Esophagus (tissue), 2 donors: ENCODE results near the gene BICDL1. TPM values are rescaled to one million over a fixed set of nuclear protein-coding genes. Genes with fewer than 3 reads are reported as not detected.
A peak's percentile ranks its signal among the peaks of the same experiment; 100 is the strongest.

Experiments used
- H3K27ac ChIP-seq, 2 donors: one replicate each; pipeline ENCODE4 v1.5.1; 2013; ENCODE audit warnings: low read depth in 2 of 2, mild to moderate bottlenecking in 2 of 2, inconsistent platforms in 1 of 2, low read length in 1 of 2, moderate library complexity in 1 of 2
- H3K27me3 ChIP-seq, 2 donors: one replicate each; pipeline ENCODE4 v1.6.1; 2013; ENCODE audit warnings: low read length in 2 of 2, control low read depth in 1 of 2, mild to moderate bottlenecking in 1 of 2; ENCODE audit not compliant: insufficient read depth in 2 of 2, control insufficient read depth in 1 of 2
- H3K36me3 ChIP-seq, 2 donors: one replicate each; pipeline ENCODE4 v1.6.1; 2013; ENCODE audit warnings: low read length in 1 of 2; ENCODE audit not compliant: control insufficient read depth in 2 of 2, insufficient read depth in 2 of 2
- H3K4me1 ChIP-seq, 2 donors: one replicate each; pipeline ENCODE4 v1.6.1; 2013; ENCODE audit warnings: low read length in 1 of 2; ENCODE audit not compliant: control insufficient read depth in 2 of 2, insufficient read depth in 2 of 2
- H3K4me3 ChIP-seq, 2 donors: one replicate each; pipeline ENCODE4 v1.5.1; 2013; ENCODE audit warnings: low read length in 2 of 2, mild to moderate bottlenecking in 2 of 2, low read depth in 1 of 2, moderate library complexity in 1 of 2
- H3K9me3 ChIP-seq, 2 donors: one replicate each; pipeline ENCODE4 v1.6.1; 2013; ENCODE audit warnings: mild to moderate bottlenecking in 2 of 2, low read depth in 1 of 2, low read length in 1 of 2, moderate library complexity in 1 of 2; ENCODE audit not compliant: control insufficient read depth in 2 of 2, insufficient read depth in 1 of 2
- WGBS, 2 donors: extraction: QIAGEN DNeasy Blood & Tissue Kit; methylation state at CpG; one replicate each; pipeline ENCODE4 v1.1.7; 2013; 5-methylcytosine and 5-hydroxymethylcytosine counted together
- polyA plus RNA-seq, 2 donors: library from polyadenylated mRNA; stranded (reverse); fragments of 200-250 nt; gene quantifications; one replicate each; pipeline ENCODE4 v1.2.3, GENCODE V29; 2013
- donor health status: healthy with polysubstance abuse.
- donor health status: Bipolar disorder and iron deficiency.

Gene BICDL1
- polyA plus RNA-seq, 2 donors, result 34.5 to 54.7 TPM

DNA sequence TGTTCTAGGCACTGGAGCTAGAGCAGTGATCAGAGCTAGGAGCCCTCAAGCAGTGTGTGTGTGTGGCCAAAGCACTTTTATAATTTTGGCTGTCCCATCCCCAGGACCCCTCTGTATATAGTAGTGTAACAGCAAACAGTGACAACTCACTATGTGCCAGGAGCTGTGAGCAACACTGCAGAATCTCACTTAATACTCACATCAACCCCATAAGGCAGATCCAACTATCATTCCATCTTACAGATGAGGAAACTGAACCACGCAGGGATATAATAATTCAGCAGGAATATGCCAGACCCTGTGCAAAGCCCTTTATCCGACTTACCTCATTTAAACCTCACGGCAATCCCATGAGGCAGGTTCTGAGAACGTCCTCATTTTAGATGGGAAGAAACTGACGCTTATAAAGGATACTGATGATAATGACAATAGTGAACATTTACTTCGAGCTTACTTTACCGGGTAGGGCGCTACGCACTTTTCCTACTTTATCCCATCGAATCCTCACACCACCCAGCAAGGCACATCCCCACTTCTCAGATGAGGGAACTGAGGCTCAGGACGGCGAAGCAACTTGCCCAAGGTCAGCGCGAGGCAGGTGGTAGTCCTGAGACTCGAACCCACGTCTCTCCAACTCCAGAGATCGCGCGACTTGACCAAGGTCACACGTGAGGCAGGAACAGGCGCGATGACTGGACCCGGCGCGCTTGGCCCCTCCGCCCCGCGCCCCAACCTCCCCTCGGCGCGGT, 126.8 kb downstream of the BICDL1 start:
- Histone ChIP-seq H3K9me3 (no peaks in the 10 kb centered on the region), H3K4me3 (peak overlapping the region; percentile 80 to 92), H3K27me3 (no peaks in the 10 kb centered on the region), H3K36me3 (peaks cover 0 to 7% of the 10 kb centered on the region in 2 donors), H3K27ac (peak overlapping the region; percentile 98), H3K4me1 (peaks cover 3 to 14% of the 10 kb centered on the region in 2 donors)
- WGBS, 2 donors, result 13 to 16% methylated on average over 27 to 31 of the region's 31 CpGs

DNA sequence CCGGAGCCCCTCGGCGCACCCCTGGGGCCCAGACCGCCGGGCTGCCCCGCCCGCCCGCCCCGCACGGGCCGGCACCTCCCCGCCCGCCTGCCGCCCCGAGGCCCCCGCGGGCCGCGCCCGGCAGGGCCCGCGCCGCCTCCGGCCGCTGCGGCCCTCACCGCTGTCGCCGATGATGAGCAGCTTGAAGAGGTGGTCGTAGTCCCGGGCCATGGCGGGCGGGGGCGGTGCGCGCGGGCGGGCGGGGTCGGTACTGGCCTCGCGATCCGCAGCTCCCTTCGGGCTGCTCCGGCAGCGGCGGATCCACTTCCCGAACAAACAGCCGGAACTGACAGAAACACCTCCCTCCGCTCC, 127.4 kb downstream of the BICDL1 start, which contains the start of gene RAB35:
TSS of gene RAB35 (minus strand) at position 313 of the 351 bp plus-strand sequence. CDS start at position 210, 103 bp downstream.
- H3K4me3 ChIP-seq, result peak within 1 kb of the TSS; percentile 80 to 92
- H3K27ac ChIP-seq, result peak within 1 kb of the TSS; percentile 98
- peaks cover 0 to 7% of the 10 kb centered on the region in 2 donors for H3K36me3 ChIP-seq
- peaks cover 0 to 14% of the 10 kb centered on the region in 2 donors for H3K4me1 ChIP-seq
- 0% methylated on average over 8 to 50 of the region's 50 CpGs for WGBS, 2 donors
- no peaks in the 10 kb centered on the region for H3K27me3 ChIP-seq
- no peaks in the 10 kb centered on the region for H3K9me3 ChIP-seq

DNA sequence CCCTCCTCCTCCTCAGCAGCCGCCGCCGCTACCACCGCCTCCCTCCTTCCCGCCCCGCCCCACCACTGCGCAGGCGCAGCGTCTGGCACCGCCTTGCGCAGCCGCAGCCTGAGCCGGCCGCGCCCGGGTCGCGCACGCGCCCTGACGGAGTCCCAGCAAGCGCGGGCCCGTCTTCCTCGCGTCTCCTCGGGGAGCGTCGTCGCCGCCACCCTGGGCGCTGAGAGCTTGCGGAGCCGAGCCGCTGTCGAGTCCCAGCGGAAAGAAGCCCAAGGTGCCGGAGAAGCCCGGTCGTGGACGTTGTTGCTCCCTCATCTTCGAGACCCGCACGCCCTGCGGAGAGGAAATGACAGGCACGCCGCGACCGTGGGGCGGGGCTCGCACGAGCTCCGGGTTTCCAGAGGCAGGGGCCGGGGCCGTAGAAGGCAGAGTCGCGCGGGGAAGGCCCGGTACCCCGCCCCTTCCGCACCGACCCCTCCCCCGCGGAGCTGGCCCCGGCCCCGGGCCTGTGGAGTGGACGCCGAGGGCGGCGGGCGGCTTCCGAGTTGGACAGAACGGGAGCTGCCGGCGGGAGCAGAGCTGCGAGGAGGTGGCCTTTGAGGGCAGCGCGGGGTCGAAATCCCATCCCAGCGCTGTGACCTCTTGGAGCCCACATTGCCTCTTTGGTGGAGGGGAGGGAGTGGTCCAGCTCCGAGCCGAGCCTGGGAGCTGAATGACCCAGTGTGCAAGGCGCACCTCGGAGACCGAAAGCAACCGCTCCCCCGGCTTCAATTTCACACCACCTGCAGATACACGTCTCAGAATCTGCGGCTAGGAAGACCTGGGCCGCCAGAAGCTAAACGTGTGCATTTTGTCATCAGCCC, 128.0 kb downstream of the BICDL1 start:
- WGBS, 2 donors, result 0% methylated on average over 84 to 91 of the region's 91 CpGs
- peaks cover 0 to 14% of the 10 kb centered on the region in 2 donors for H3K4me1 ChIP-seq

DNA sequence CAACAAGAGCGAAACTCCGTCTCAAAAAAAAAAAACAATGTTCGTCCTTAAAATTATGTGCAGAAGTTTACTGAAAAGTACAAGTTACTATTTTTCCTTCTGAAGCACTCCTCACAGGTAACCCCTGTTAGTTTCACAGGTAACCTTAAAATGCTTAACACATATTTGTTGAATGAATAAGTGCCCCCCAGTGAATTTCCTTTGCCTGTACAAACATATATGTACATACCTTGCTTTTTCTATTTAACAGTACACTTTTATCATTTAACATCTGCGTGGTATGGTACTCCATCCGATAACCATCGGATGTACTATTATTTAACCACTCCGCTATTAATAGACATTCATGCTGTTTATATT, 128.9 kb downstream of the BICDL1 start:
- peaks cover 0 to 7% of the 10 kb centered on the region in 2 donors for H3K36me3 ChIP-seq
- peak overlapping the region; percentile 35 to 98 for H3K27ac ChIP-seq
- no peaks in the 10 kb centered on the region for H3K27me3 ChIP-seq
- WGBS, 2 donors, result 20 to 26% methylated on average over 7 of the region's 7 CpGs
- peak overlapping the region; percentile 80 to 92 for H3K4me3 ChIP-seq
- H3K9me3 ChIP-seq, result no peaks in the 10 kb centered on the region
- peaks cover 0 to 14% of the 10 kb centered on the region in 2 donors for H3K4me1 ChIP-seq

More for the DNA sequence above, 128.0 kb downstream of the BICDL1 start:
- H3K9me3 ChIP-seq, result no peaks in the 10 kb centered on the region
- H3K27me3 ChIP-seq, result no peaks in the 10 kb centered on the region
- H3K4me3 ChIP-seq, result peak overlapping the region; percentile 80 to 92
- H3K36me3 ChIP-seq, result peaks cover 0 to 7% of the 10 kb centered on the region in 2 donors
- H3K27ac ChIP-seq, result peak overlapping the region; percentile 98

DNA sequence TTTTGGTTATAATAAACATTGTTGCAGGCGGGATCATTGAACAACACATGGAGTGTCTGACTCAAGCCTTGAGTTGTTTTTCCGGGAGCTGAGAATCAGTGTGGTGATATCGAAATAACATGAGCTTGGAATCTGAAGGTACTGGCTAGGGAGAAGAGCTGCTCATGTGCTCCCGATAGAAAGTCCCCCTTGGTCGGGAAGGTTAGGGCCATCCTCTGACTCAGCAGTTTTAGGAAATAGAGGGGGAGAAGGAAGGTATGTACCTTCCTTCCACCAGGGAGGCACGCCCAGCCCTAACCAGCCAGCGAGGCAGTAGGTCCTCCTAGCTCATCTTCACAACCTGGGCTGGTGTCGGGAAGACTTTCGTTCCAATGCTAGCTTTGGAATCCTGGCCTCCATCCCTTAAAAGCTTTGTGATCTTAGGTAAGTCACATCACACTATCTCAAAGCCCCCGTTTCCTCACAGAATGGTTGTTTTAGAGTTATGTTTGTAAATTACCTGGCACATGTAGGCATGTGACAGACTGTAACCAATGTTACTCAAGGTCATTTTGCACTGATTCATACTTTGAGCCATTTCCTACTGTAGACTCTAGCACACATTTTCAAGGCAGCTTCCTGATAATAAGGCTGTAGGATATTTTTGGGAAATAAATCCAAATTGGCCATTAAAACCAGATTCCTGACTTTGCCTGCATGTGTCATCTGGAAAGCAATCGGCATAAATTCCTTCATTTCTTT, 129.5 kb downstream of the BICDL1 start:
- WGBS, 2 donors, result 44 to 53% methylated on average over 11 of the region's 11 CpGs
- peaks cover 0 to 16% of the 10 kb centered on the region in 2 donors for H3K4me1 ChIP-seq
- peak overlapping the region; percentile 35 to 92 for H3K4me3 ChIP-seq
- no peaks in the 10 kb centered on the region for H3K9me3 ChIP-seq
- peaks cover 0 to 7% of the 10 kb centered on the region in 2 donors for H3K36me3 ChIP-seq
- peak overlapping the region; percentile 35 to 91 for H3K27ac ChIP-seq
- no peaks in the 10 kb centered on the region for H3K27me3 ChIP-seq

DNA sequence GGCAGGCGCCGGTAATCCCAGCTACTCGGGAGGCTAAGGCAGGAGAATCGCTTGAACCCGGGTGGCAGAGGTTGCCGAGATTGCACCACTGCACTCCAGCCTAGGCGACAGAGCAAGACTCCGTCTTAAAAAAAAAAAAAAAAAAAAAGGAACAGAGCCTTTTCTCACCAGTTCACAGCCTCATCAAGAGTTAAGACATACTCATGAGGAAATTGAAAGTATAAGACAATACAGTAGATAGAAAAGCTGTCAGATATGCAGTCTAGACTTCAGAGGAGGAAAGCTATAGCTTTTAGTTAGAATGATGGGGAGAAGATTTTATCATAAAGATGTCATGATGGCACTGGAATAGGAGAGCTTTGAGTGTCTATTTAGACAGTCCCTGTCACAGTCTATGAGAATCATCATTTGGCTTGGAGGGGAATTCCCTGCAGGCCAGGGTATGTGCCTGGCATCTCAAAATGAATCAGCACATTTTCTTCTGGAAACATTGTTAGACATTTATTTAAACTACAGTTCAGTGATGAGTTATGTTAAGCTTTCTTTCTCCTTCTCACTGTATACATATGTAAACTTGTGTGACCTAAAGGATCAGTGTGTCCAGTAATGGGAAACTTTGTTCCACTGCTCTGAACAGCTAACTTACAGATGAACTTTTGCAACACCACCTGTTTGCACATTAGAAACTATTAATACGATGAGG, 130.4 kb downstream of the BICDL1 start:
- Histone ChIP-seq H3K9me3 (no peaks in the 10 kb centered on the region), H3K27me3 (no peaks in the 10 kb centered on the region), H3K4me3 (no peak overlapping the region), H3K4me1 (peaks cover 0 to 15% of the 10 kb centered on the region in 2 donors), H3K36me3 (peaks cover 0 to 1% of the 10 kb centered on the region in 2 donors), H3K27ac (peak overlapping the region in 1 of 2 donors; percentile 53)
- 77 to 82% methylated on average over 9 of the region's 9 CpGs for WGBS, 2 donors

DNA sequence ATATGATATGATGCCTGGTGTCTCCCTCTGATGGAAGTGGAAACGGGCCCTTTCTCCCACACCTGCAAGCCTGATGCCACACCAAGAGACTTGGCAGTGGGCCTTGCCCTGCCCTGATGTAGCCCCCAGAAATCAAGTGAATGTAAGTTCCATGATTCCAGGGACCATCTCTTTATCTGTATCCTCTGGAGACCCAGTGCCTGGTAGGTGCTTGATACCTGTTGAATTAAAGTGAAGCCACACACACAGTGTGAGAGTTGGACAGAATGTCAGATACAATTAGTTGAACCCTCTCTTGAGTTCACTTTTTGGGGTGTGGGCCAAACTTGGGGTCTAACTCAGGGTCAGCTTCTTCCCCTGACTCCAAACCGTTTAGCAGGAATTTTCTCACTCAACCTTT, 132.3 kb downstream of the BICDL1 start:
- Histone ChIP-seq H3K4me3 (no peak overlapping the region), H3K27ac (no peak overlapping the region), H3K4me1 (peaks cover 0 to 6% of the 10 kb centered on the region in 2 donors), H3K27me3 (no peaks in the 10 kb centered on the region), H3K9me3 (no peaks in the 10 kb centered on the region), H3K36me3 (no peaks in the 10 kb centered on the region)
- 66 to 71% methylated on average over 2 of the region's 2 CpGs for WGBS, 2 donors

DNA sequence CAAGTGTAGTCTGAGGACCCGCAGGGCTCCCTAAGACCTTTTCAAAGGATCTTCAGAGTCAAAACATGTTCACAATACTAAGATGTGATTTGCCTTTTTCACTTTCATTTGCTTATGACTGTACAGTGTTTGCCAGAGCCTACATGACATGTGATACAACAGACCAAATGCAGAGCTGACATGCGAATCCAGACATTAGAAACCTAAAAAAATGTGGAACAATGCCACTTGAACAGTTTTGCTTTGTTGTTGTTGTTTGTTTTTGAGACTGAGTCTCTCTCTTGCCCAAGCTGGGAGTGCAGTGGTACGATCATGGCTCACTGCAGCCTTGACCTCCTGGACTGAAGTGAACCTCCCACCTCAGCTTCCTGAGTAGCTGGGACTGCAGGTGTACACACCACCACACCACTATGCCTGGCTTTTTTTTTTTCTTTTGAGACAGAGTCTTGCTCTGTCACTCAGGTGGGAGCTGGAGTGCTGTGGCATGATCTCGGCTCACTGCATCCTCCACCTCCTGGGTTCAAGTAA, 132.8 kb downstream of the BICDL1 start:
- Histone ChIP-seq H3K27me3 (no peaks in the 10 kb centered on the region), H3K27ac (no peak overlapping the region), H3K36me3 (peaks cover 0 to under 1% of the 10 kb centered on the region in 2 donors), H3K4me1 (peaks cover 0 to 6% of the 10 kb centered on the region in 2 donors), H3K9me3 (no peaks in the 10 kb centered on the region), H3K4me3 (no peak overlapping the region)
- WGBS, 2 donors, result 47 to 62% methylated on average over 4 of the region's 4 CpGs
